ENCODE data around the gene TBCE. TPM values are rescaled to one million over a fixed set of nuclear protein-coding genes. Genes with fewer than 3 reads are reported as not detected.

Gene TBCE
- total RNA-seq, 4 donors from 2014 or later: 11.2 to 18.6 (median 14.6) TPM

DNA sequence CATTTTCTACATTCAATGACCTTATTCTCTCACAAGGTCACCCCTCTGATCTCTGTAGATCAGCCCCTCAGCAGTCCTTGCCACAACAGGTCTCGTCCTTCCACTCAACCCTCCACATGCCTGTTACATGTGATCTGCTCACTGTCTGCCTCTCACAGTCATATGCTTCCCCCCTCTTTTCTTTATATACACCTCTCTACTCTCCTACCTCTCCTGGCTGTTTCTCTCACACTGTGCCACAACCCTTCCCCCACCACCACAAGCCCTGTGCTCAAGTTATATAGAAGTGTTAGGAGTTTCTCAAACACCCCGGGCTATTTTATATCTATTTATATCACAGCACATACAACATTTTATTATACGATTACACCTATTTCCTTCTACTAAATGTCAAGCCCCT is 124.4 kb downstream of the TBCE start:
- no peaks in the 10 kb centered on the region for H3K27me3 ChIP-seq
- peaks cover 11 to 91% (median 12%) of the 10 kb centered on the region in 3 donors for H3K36me3 ChIP-seq
- H3K4me3 ChIP-seq: no peak overlapping the region
- H3K4me1 ChIP-seq: no peaks in the 10 kb centered on the region
- DNase-seq: no peak
- intact Hi-C loops (cut with DNase I): no loop called here
- no peaks in the 10 kb centered on the region for H3K9me3 ChIP-seq
- TF ChIP-seq, protein P1, sequence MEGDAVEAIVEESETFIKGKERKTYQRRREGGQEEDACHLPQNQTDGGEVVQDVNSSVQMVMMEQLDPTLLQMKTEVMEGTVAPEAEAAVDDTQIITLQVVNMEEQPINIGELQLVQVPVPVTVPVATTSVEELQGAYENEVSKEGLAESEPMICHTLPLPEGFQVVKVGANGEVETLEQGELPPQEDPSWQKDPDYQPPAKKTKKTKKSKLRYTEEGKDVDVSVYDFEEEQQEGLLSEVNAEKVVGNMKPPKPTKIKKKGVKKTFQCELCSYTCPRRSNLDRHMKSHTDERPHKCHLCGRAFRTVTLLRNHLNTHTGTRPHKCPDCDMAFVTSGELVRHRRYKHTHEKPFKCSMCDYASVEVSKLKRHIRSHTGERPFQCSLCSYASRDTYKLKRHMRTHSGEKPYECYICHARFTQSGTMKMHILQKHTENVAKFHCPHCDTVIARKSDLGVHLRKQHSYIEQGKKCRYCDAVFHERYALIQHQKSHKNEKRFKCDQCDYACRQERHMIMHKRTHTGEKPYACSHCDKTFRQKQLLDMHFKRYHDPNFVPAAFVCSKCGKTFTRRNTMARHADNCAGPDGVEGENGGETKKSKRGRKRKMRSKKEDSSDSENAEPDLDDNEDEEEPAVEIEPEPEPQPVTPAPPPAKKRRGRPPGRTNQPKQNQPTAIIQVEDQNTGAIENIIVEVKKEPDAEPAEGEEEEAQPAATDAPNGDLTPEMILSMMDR (IDR thresholded peaks at IDR 0.05): no peak
- TF ChIP-seq POLR2A (IDR thresholded peaks at IDR 0.05): no peak
- H3K27ac ChIP-seq: no peak overlapping the region
- 83 to 90% methylated on average over 3 of the region's 3 CpGs for WGBS, 2 donors

DNA sequence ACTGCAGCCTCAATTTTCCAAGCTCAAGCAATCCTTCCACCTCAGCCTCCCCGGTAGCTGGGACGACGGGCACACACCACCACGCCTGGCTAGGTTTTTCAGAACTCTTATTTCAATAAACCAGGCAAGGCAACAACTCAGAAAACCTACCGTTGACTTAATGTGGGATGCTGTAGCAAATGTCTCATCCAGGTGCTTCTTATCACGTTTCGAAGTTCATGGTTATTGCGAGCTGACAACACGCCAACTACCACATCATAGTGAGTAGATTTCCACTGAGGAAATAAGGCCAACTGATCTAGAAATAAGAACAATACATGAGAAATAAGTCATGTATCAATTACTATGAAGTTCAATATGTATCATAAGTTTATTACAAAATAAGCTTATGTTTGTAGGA is 127.3 kb downstream of the TBCE start:
- no peak for DNase-seq
- Histone ChIP-seq H3K27ac (no peak overlapping the region), H3K4me3 (no peak overlapping the region), H3K4me1 (no peaks in the 10 kb centered on the region), H3K36me3 (peaks cover 11 to 62% (median 12%) of the 10 kb centered on the region in 3 donors), H3K27me3 (no peaks in the 10 kb centered on the region), H3K9me3 (no peaks in the 10 kb centered on the region)
- intact Hi-C loops (cut with DNase I): no loop called here
- TF ChIP-seq, protein P1 (IDR thresholded peaks at IDR 0.05): no peak
- WGBS, 2 donors: 93 to 97% methylated on average over 9 of the region's 9 CpGs

DNA sequence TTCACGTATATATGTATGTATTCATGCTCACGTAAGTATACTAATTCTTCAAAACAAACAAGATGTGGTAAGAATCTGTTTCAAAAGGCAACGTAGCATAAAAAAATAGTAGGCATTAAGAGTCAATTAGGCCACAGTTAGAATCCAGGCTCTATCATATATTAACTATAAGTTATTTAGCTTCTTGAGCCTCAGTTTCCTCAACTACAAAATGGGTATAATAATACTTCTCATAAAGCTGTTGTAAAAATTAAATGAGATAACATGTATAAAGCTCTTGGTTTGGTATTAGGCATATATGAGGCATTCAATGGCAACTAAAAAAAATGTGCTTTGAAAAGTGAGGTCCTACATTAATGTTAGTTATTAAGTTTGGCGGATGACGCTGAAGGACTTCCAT is 127.8 kb downstream of the TBCE start:
- H3K27me3 ChIP-seq: no peaks in the 10 kb centered on the region
- peaks cover 11 to 57% (median 12%) of the 10 kb centered on the region in 3 donors for H3K36me3 ChIP-seq
- no peak overlapping the region for H3K27ac ChIP-seq
- TF ChIP-seq, protein P1 (IDR thresholded peaks at IDR 0.05): no peak
- no peak for TF ChIP-seq POLR2A (IDR thresholded peaks at IDR 0.05)
- intact Hi-C loops (cut with DNase I): no loop called here
- H3K4me1 ChIP-seq: peaks cover 0 to 4% (median 0%) of the 10 kb centered on the region in 3 donors
- DNase-seq: no peak
- H3K4me3 ChIP-seq: no peak overlapping the region
- 92 to 95% methylated on average over 5 of the region's 5 CpGs for WGBS, 2 donors
- no peaks in the 10 kb centered on the region for H3K9me3 ChIP-seq

DNA sequence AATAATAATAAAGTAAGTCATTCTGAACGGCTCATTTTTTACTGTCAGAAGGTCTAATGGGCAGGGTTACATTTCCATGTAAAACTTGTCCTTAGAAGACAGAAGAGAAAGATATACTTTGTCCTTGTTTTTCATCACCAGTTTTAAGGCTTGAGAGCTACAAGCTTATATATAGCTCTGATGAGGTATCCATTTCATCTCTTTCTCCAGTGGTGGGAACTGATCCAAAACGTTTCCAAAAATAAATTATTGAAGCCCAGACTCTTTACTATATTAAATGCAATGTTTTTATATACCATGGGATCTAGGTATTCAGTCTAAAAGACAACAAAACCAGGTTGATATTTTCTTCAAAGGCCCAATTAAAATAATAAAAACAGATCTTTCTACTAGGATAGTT is 128.3 kb downstream of the TBCE start:
- peaks cover 0 to 9% (median 0%) of the 10 kb centered on the region in 3 donors for H3K4me1 ChIP-seq
- no peak overlapping the region for H3K4me3 ChIP-seq
- no peaks in the 10 kb centered on the region for H3K9me3 ChIP-seq
- intact Hi-C loops (cut with DNase I): no loop called here
- H3K36me3 ChIP-seq: peaks cover 11 to 53% (median 12%) of the 10 kb centered on the region in 3 donors
- TF ChIP-seq POLR2A (IDR thresholded peaks at IDR 0.05): no peak
- TF ChIP-seq, protein P1 (IDR thresholded peaks at IDR 0.05): no peak
- 60 to 71% methylated on average over 2 of the region's 2 CpGs for WGBS, 2 donors
- no peak for DNase-seq
- no peaks in the 10 kb centered on the region for H3K27me3 ChIP-seq
- H3K27ac ChIP-seq: no peak overlapping the region

DNA sequence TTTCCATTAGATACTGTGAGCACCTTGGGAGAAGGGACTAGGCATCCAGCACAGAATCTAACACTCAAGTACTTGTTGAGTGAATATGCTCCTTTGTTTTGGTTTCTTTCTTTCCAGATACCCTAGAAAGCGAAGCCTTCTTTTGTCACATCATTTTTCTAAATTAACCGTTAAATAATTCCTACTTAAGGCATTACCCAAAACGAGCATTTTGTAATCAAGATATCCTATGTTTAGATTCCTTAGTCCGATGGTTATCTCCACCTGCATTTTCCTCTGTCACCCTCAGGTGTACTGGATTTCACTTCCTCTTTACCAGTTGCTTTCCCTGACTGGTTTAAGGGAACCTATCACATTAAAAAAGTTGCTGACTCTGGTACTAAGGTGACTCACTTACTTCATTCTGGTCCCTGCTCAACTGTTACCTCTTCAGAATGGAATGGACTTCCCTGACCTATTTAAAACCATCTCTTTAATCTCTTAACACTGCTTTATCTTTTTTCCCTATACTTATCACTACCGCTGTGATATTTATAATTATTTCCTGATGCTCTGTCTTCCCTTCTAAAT is 133.8 kb downstream of the TBCE start:
- H3K27ac ChIP-seq: peak overlapping the region in 2 of 4 donors; percentile 15 to 17
- H3K36me3 ChIP-seq: no peaks in the 10 kb centered on the region
- H3K4me3 ChIP-seq: no peak overlapping the region
- intact Hi-C loops (cut with DNase I): no loop called here
- no peaks in the 10 kb centered on the region for H3K9me3 ChIP-seq
- TF ChIP-seq, protein P1 (IDR thresholded peaks at IDR 0.05): no peak
- no peak for TF ChIP-seq POLR2A (IDR thresholded peaks at IDR 0.05)
- no peaks in the 10 kb centered on the region for H3K27me3 ChIP-seq
- 76 to 78% methylated on average over 5 of the region's 5 CpGs for WGBS, 2 donors
- DNase-seq: no peak
- H3K4me1 ChIP-seq: peaks cover 5 to 43% (median 15%) of the 10 kb centered on the region in 3 donors

Small RNA genes within 50 kb of the gene (small RNA-seq; reads per million reads assigned to genes)
- 0 reads per million in 4 donors for gene AL391994.1
- gene RPS21P1: 0 reads per million in 4 donors

Other genes starting within 250 kb of the TBCE start
- 100 to 1,000 TPM in 1 of 4 donors, 10 to 100 TPM in 3; 36.4 to 117 (median 84.1) TPM for gene TOMM20, start 238.6 kb upstream of the TBCE start, total RNA-seq
- 10 to 100 TPM; 38.8 to 54.2 (median 40.5) TPM for gene RBM34, start 206.2 kb upstream of the TBCE start, total RNA-seq
- 10 to 100 TPM; 15.2 to 99.7 (median 30.8) TPM for gene ARID4B, start 39.2 kb upstream of the TBCE start, total RNA-seq
- 10 to 100 TPM in 3 of 4 donors, 1 to 10 TPM in 1; 6.0 to 17.0 (median 14.1) TPM for gene GGPS1, start 38.9 kb upstream of the TBCE start, total RNA-seq
- 10 to 100 TPM; 23.1 to 44.6 (median 34.4) TPM for gene B3GALNT2, start 137.0 kb downstream of the TBCE start, total RNA-seq